ENCODE data around the gene HHAT. TPM values are rescaled to one million over a fixed set of nuclear protein-coding genes. Genes with fewer than 3 reads are reported as not detected.
A peak's percentile ranks its signal among the peaks of the same experiment; 100 is the strongest.
"Not testable (repeated sequence)": the region's sequence is repeated elsewhere in the genome, so short reads cannot be mapped to it uniquely, and the experiment has no call there.

Gene HHAT
- total and polyA plus RNA-seq, 12 donors = 0.81 to 4.3 (median 2.6) TPM

DNA sequence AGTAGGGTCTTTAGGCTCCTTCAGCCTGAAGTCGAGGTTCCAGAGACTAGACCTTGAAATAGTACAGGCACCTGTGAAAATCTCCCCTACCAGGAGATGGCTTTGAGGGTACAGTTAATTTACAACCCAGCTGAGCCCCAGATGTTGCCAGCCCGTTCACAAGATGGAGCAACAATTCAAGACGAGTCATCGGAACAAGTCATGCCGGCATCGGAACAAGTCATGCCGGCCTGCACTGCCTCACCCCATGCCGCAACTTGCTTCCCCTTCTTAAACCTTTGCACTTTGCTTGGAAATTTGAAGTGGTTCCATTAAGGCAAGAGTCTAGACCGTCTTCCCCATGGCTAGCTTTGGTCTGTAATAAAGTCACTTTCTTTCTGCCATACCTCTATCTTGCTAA is 16.0 kb downstream of the HHAT start:
- no peaks in the 10 kb centered on the region for H3K27me3 ChIP-seq
- no peak overlapping the region for H3K4me3 ChIP-seq
- TF ChIP-seq, protein P1, sequence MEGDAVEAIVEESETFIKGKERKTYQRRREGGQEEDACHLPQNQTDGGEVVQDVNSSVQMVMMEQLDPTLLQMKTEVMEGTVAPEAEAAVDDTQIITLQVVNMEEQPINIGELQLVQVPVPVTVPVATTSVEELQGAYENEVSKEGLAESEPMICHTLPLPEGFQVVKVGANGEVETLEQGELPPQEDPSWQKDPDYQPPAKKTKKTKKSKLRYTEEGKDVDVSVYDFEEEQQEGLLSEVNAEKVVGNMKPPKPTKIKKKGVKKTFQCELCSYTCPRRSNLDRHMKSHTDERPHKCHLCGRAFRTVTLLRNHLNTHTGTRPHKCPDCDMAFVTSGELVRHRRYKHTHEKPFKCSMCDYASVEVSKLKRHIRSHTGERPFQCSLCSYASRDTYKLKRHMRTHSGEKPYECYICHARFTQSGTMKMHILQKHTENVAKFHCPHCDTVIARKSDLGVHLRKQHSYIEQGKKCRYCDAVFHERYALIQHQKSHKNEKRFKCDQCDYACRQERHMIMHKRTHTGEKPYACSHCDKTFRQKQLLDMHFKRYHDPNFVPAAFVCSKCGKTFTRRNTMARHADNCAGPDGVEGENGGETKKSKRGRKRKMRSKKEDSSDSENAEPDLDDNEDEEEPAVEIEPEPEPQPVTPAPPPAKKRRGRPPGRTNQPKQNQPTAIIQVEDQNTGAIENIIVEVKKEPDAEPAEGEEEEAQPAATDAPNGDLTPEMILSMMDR (IDR thresholded peaks at IDR 0.05) = no peak
- H3K36me3 ChIP-seq = peaks cover 0 to 4% (median 0%) of the 10 kb centered on the region in 9 donors
- no peak overlapping the region for H3K27ac ChIP-seq
- no peak for DNase-seq
- H3K9me3 ChIP-seq = no peaks in the 10 kb centered on the region
- H3K4me1 ChIP-seq = peaks cover 0 to 35% (median 15%) of the 10 kb centered on the region in 9 donors
- intact Hi-C loops (cut with DNase I) = no loop called here
- 82 to 96% methylated on average over 9 of the region's 9 CpGs for WGBS, 2 donors
- no peak for ATAC-seq

DNA sequence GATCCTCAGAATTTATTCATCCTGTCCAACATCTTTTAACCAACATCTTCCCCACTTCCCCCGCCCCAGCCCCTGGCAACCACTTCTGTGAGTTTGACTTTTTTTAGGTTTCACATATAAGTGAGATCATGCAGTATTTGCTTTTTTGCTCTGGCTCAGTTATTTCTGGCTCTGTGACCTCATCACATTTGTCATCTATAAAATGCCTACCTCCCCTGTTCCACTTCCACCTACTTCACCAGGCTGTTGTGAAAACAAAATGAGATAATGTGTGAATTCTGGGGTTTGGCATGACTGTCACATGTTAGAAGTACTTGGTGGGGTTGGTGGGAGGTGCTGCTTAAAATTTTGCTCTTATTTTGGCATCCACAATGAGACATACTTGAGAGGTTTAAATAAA is 18.4 kb downstream of the HHAT start:
- intact Hi-C loops (cut with DNase I) = no loop called here
- Histone ChIP-seq H3K4me1 (peaks cover 0 to 33% (median 13%) of the 10 kb centered on the region in 9 donors), H3K9me3 (peaks cover 0 to 5% (median 0%) of the 10 kb centered on the region in 11 donors), H3K27ac (peak overlapping the region in 3 of 10 donors; percentile 3 to 9 (median 3)), H3K36me3 (peaks cover 0 to 13% (median 0%) of the 10 kb centered on the region in 9 donors), H3K4me3 (no peak overlapping the region), H3K27me3 (no peaks in the 10 kb centered on the region)
- DNase-seq = no peak
- TF ChIP-seq, protein P1 (IDR thresholded peaks at IDR 0.05) = no peak
- peak in 4 of 8 donors; percentile 45 to 63 (median 55) for ATAC-seq
- WGBS, 2 donors = 91 to 94% methylated on average over 1 of the region's 1 CpG

DNA sequence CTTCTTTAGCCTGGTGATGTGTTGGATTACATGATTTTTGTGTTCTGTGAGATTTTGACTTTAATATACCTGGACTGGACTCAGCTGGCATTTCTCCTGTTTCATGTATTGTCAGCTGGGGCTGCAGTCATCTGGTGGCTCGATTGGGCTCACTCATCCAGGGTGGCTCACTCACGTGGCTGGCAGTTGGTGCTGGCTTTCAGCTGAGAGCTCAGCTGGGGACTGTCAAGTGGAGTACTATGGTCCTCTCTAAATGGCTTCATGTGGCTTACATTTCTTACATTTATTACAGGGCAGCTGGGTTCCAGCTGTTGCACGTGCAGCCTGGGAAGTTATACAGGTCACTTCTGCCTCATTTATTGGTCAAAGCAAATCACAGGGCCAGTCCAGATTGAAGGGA is 22.8 kb downstream of the HHAT start:
- 78 to 80% methylated on average over 3 of the region's 3 CpGs for WGBS, 2 donors
- no peak for ATAC-seq
- Histone ChIP-seq H3K4me1 (peaks cover 0 to 12% (median 0%) of the 10 kb centered on the region in 9 donors), H3K27ac (no peak overlapping the region), H3K27me3 (no peaks in the 10 kb centered on the region), H3K36me3 (peaks cover 0 to 13% (median 0%) of the 10 kb centered on the region in 9 donors), H3K9me3 (peaks cover 0 to 5% (median 0%) of the 10 kb centered on the region in 11 donors), H3K4me3 (no peak overlapping the region)
- TF ChIP-seq, protein P1 (IDR thresholded peaks at IDR 0.05) = no peak
- intact Hi-C loops (cut with DNase I) = no loop called here
- DNase-seq = no peak

DNA sequence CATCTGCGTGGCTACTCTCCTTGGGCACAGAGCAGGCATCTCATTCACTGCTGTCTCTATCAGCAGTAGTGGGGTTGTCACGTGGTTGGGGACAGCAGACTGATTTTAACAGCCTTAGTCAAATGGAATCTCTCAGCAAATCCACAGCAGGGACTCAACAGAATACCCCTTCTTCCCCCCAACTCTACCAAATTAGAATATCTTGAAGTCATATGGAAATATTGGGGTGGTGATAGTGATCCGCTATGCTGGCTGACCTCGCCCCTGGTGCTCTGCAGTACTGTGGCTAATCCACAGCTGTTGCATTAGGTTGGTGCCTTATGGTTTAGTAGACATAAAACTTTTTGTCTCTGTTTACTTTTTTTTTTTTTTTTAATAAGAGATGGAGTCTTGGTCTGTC is 23.9 kb downstream of the HHAT start:
- DNase-seq = no peak
- ATAC-seq = no peak
- no peak overlapping the region for H3K4me3 ChIP-seq
- peaks cover 0 to 5% (median 0%) of the 10 kb centered on the region in 11 donors for H3K9me3 ChIP-seq
- intact Hi-C loops (cut with DNase I) = no loop called here
- no peaks in the 10 kb centered on the region for H3K27me3 ChIP-seq
- H3K4me1 ChIP-seq = peaks cover 0 to 1% (median 0%) of the 10 kb centered on the region in 9 donors
- H3K27ac ChIP-seq = no peak overlapping the region
- peaks cover 0 to 13% (median 0%) of the 10 kb centered on the region in 9 donors for H3K36me3 ChIP-seq
- TF ChIP-seq, protein P1 (IDR thresholded peaks at IDR 0.05) = no peak
- WGBS, 2 donors = 84 to 88% methylated on average over 4 of the region's 4 CpGs

DNA sequence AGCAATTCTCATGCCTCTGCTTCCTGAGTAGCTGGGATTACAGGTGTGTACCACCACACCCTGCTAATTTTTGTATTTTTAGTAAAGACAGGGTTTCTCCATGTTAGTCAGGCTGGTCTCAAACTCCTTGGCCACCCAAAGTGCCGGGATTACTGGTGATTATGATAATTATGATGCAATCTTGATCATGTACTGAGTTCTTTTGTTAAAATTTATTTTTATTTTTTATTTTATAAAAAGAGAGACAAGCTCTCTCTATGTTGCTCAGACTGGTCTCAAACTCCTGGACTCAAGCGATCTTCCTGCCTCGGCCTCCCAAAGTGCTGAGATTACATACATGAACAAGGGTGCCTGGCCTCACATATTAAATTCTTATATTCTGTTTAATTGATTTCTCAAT is 25.6 kb downstream of the HHAT start:
- H3K27ac ChIP-seq; DNase-seq; H3K9me3 ChIP-seq; H3K4me3 ChIP-seq; H3K27me3 ChIP-seq; intact Hi-C loops (cut with DNase I); ATAC-seq; H3K4me1 ChIP-seq: not testable (repeated sequence)
- WGBS, 2 donors = 98 to 99% methylated on average over 3 of the region's 3 CpGs
- H3K36me3 ChIP-seq = peaks cover 0 to 12% (median 0%) of the 10 kb centered on the region in 9 donors

Data from heart right ventricle (tissue), 16 donors.